B cell (primary cell): ENCODE data around the gene DAD1. TPM values are rescaled to one million over a fixed set of nuclear protein-coding genes. Genes with fewer than 3 reads are reported as not detected.
A peak's percentile ranks its signal among the peaks of the same experiment; 100 is the strongest.

Experiments used
- ATAC-seq: fragments of 200-7000 bp; cut with Tn5 transposase; one replicate; pipeline ENCODE4 v1.10.0; 2021; ENCODE audit warnings: low read depth, mild to moderate bottlenecking, moderate number of reproducible peaks, moderate library complexity
- CTCF ChIA-PET: fragments of 350-600 bp; sonication (Branson Sonifier 250); formaldehyde crosslinking; loops from one replicate; lab custom pipeline; 2021; ENCODE audit warnings: antibody characterized with exemption, inconsistent platforms; lab: Charles Lee
- POLR2A ChIA-PET: fragments of 350-600 bp; sonication (Branson Sonifier 250); formaldehyde crosslinking; loops from one replicate; lab custom pipeline; 2021; ENCODE audit warnings: antibody characterized with exemption; lab: Charles Lee
- DNase-seq: peaks from one replicate; pipeline ENCODE4 v3.0.0; 2013
- H2AFZ ChIP-seq: 2 replicates; pipeline ENCODE4 v1.6.1; 2012; ENCODE audit warnings: mild to moderate bottlenecking, low read depth, low read length; ENCODE audit not compliant: insufficient read depth, poor library complexity, severe bottlenecking
- H3K27ac ChIP-seq, 2 donors: 1 replicate in 1 of 2; 2 replicates in 1 of 2; pipeline ENCODE4 v1.5.1; 2012 to 2013; ENCODE audit warnings: low read length in 2 of 2, mild to moderate bottlenecking in 2 of 2, moderate library complexity in 1 of 2
- H3K27me3 ChIP-seq, 4 experiments: fragments of 200-600 bp in 1 of 4; sonication (generic) in 1 of 4; replicated peaks in 1 of 4; 1 replicate in 2 of 4; 2 replicates in 2 of 4; pipeline versions ENCODE4 v1.6.1 to v1.7.0; 2013 to 2016; ENCODE audit warnings: low read length in 3 of 4, mild to moderate bottlenecking in 2 of 4, mixed read lengths in 1 of 4, moderate library complexity in 1 of 4; ENCODE audit not compliant: insufficient read depth in 4 of 4, control insufficient read depth in 3 of 4; ENCODE audit errors: control extremely low read depth in 1 of 4
- H3K36me3 ChIP-seq, 2 experiments: replicated peaks in 1 of 2; 1 replicate in 1 of 2; 2 replicates in 1 of 2; pipeline versions ENCODE4 v1.6.1 to v1.7.1; 2013; ENCODE audit warnings: low read length in 1 of 2; ENCODE audit not compliant: insufficient read depth in 2 of 2, control insufficient read depth in 1 of 2; ENCODE audit errors: control extremely low read depth in 1 of 2, extremely low read depth in 1 of 2
- H3K4me1 ChIP-seq, 2 donors: fragments of 200-600 bp in 1 of 2; sonication (generic) in 1 of 2; 1 replicate in 1 of 2; 2 replicates in 1 of 2; pipeline versions ENCODE4 v1.5.1 to v1.6.1; 2013 to 2017; ENCODE audit warnings: low read length in 2 of 2; ENCODE audit not compliant: control insufficient read depth in 2 of 2, insufficient read depth in 2 of 2
- H3K4me2 ChIP-seq: replicated peaks from 2 replicates; pipeline ENCODE3; 2012; ENCODE audit warnings: mild to moderate bottlenecking, low read depth, low read length; ENCODE audit not compliant: poor library complexity, severe bottlenecking
- H3K4me3 ChIP-seq, 5 experiments: fragments of 200-600 bp in 1 of 5; sonication (generic) in 1 of 5; 1 replicate in 3 of 5; 2 replicates in 2 of 5; pipeline versions ENCODE4 v1.5.1 to v1.7.0; 2011 to 2016; ENCODE audit warnings: low read length in 4 of 5, mild to moderate bottlenecking in 4 of 5, low read depth in 2 of 5, control low read depth in 1 of 5, moderate library complexity in 1 of 5; ENCODE audit not compliant: insufficient read depth in 1 of 5; ENCODE audit errors: control extremely low read depth in 1 of 5, extremely low read depth in 1 of 5
- H3K79me2 ChIP-seq: fragments of 200-600 bp; sonication (generic); one replicate; pipeline ENCODE4 v1.6.0; 2016; ENCODE audit warnings: low read length; ENCODE audit not compliant: control insufficient read depth, insufficient read depth
- H3K9ac ChIP-seq: fragments of 200-600 bp; sonication (generic); 2 replicates; pipeline ENCODE4 v1.6.1; 2017; ENCODE audit warnings: mild to moderate bottlenecking, low read length, moderate library complexity
- H3K9me3 ChIP-seq, 3 donors: one replicate each; pipeline versions ENCODE4 v1.6.1 to v1.7.1; 2013; ENCODE audit warnings: low read length in 2 of 3; ENCODE audit not compliant: control insufficient read depth in 2 of 3, insufficient read depth in 1 of 3; ENCODE audit errors: control extremely low read depth in 1 of 3
- H4K20me1 ChIP-seq: 2 replicates; pipeline ENCODE4 v1.6.0; 2012; ENCODE audit warnings: mild to moderate bottlenecking, low read length; ENCODE audit not compliant: insufficient read depth, control insufficient read depth, poor library complexity, severe bottlenecking
- H3K27ac Mint-ChIP-seq: one replicate; pipeline ENCODE4 v1.8.0; 2021; ENCODE audit warnings: mixed read lengths
- H3K27me3 Mint-ChIP-seq: one replicate; pipeline ENCODE4 v1.8.0; 2021; ENCODE audit warnings: mixed read lengths
- H3K4me1 Mint-ChIP-seq: one replicate; pipeline ENCODE4 v1.8.0; 2021; ENCODE audit warnings: mixed read lengths
- H3K4me3 Mint-ChIP-seq: one replicate; pipeline ENCODE4 v1.8.0; 2021; ENCODE audit warnings: mixed read lengths
- H3K9me3 Mint-ChIP-seq: one replicate; pipeline ENCODE4 v1.8.0; 2022; ENCODE audit warnings: mixed read lengths; ENCODE audit not compliant: insufficient read depth
- EZH2 ChIP-seq: IDR thresholded peaks from 2 replicates; pipeline ENCODE4 v1.6.1; 2012; ENCODE audit warnings: borderline replicate concordance, low read depth, mild to moderate bottlenecking, moderate library complexity, low read length; ENCODE audit not compliant: insufficient read depth, poor library complexity, severe bottlenecking
- WGBS: methylation state at CpG from one replicate; pipeline ENCODE4 v1.1.5; 2013; ENCODE audit warnings: missing lambda C conversion rate; ENCODE audit not compliant: insufficient coverage; 5-methylcytosine and 5-hydroxymethylcytosine counted together
- intact Hi-C: fragments of 100-400 bp; cut with micrococcal nuclease; formaldehyde crosslinking; loops from one replicate; pipeline ENCODE4 v1.10.0; 2022
- polyA plus RNA-seq: library from polyadenylated mRNA; depleted of rRNA; stranded (reverse); fragments of >200 nt; gene quantifications from 2 replicates; pipeline ENCODE4 v1.2.3, GENCODE V29; 2012
- total RNA-seq, 2 donors: library from RNA; stranded (reverse); fragments of 120-200 nt in 1 of 2; gene quantifications; 1 replicate in 1 of 2; 2 replicates in 1 of 2; pipeline versions ENCODE4 v1.2.3 to v1.2.4, GENCODE V29; 2013 to 2022
- TF ChIP-seq, protein P1 (sequence below): fragments of 200-600 bp; IDR thresholded peaks from one replicate; pipeline ENCODE4 v1.8.0; 2022; ENCODE audit warnings: antibody characterized with exemption, mild to moderate bottlenecking

Gene DAD1
- total and polyA plus RNA-seq, 2 donors (not counting 1 experiment from before 2014, with no cell fraction given), result 77.4 to 114 TPM

DNA sequence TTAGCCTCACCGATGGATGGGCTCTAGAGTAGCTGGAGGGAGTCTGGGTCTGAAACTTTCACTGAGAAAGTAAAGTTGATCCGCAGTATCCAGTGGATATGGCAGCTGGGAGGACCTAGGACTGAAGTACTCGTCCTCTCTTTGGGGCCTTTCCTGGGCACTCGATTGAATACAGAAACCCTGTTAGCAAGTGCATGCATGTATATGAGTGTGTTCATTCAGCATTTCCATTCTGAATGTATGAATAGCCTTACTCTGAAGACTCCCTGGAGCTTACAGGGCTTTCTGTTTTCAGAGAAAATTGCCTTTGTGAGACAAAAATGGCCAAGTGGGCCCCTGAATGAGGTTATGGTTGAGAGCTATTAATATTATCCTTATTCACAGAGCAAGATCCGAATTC lies 62.8 kb downstream of the DAD1 start:
- TF ChIP-seq EZH2, result no peak
- TF ChIP-seq, protein P1, sequence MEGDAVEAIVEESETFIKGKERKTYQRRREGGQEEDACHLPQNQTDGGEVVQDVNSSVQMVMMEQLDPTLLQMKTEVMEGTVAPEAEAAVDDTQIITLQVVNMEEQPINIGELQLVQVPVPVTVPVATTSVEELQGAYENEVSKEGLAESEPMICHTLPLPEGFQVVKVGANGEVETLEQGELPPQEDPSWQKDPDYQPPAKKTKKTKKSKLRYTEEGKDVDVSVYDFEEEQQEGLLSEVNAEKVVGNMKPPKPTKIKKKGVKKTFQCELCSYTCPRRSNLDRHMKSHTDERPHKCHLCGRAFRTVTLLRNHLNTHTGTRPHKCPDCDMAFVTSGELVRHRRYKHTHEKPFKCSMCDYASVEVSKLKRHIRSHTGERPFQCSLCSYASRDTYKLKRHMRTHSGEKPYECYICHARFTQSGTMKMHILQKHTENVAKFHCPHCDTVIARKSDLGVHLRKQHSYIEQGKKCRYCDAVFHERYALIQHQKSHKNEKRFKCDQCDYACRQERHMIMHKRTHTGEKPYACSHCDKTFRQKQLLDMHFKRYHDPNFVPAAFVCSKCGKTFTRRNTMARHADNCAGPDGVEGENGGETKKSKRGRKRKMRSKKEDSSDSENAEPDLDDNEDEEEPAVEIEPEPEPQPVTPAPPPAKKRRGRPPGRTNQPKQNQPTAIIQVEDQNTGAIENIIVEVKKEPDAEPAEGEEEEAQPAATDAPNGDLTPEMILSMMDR, result no peak
- intact Hi-C loops, result no loop called here
- ATAC-seq, result no peak
- ChIA-PET POLR2A (interaction anchor here (0.6 kb wide), 1 partner anchor 222 kb away, joined by 3 read pairs; no protein-coding TSS in a partner anchor), CTCF (interaction anchor here (0.9 to 9.5 kb wide), 7 partner anchors 9 to 53 kb away, joined by 3 to 72 read pairs (median 4); no protein-coding TSS in a partner anchor)
- H3K9ac ChIP-seq, result no peak overlapping the region
- 73% methylated on average over 4 of the region's 5 CpGs for WGBS
- no peaks in the 10 kb centered on the region for H4K20me1 ChIP-seq
- no peak for DNase-seq
- H3K4me1 ChIP-seq, result peaks cover 27 to 65% of the 10 kb centered on the region in 2 donors
- H2AFZ ChIP-seq, result peak overlapping the region; percentile 1
- H3K27me3 Mint-ChIP-seq, result no peaks in the 10 kb centered on the region
- H3K27ac Mint-ChIP-seq, result peak overlapping the region; percentile 58
- H3K9me3 Mint-ChIP-seq, result no peaks in the 10 kb centered on the region
- peaks cover 84% of the 10 kb centered on the region for H3K4me1 Mint-ChIP-seq
- no peaks in the 10 kb centered on the region for H3K9me3 ChIP-seq
- no peaks in the 10 kb centered on the region for H3K79me2 ChIP-seq
- peak overlapping the region in 1 of 2 donors; percentile 13 for H3K27ac ChIP-seq
- H3K27me3 ChIP-seq, result no peaks in the 10 kb centered on the region
- no peaks in the 10 kb centered on the region for H3K36me3 ChIP-seq
- peak overlapping the region; percentile 58 for H3K4me3 Mint-ChIP-seq
- no peak overlapping the region for H3K4me3 ChIP-seq
- H3K4me2 ChIP-seq, result no peak overlapping the region

- H2AFZ ChIP-seq, result peak overlapping the region; percentile 23
- no peaks in the 10 kb centered on the region for H3K79me2 ChIP-seq
- Mint-ChIP-seq H3K27ac (peak overlapping the region; percentile 75), H3K27me3 (no peaks in the 10 kb centered on the region), H3K9me3 (no peaks in the 10 kb centered on the region), H3K4me3 (peak overlapping the region; percentile 2), H3K4me1 (peaks cover 86% of the 10 kb centered on the region)
- H3K4me1 ChIP-seq, result peaks cover 33 to 67% of the 10 kb centered on the region in 2 donors
- TF ChIP-seq EZH2, result no peak
- TF ChIP-seq, protein P1, result no peak
- H3K27ac ChIP-seq, result no peak overlapping the region
- intact Hi-C loops, result loop anchor here (5.0 kb wide), 2 partner anchors 33 to 42 kb away; no protein-coding TSS in a partner anchor
- H3K4me3 ChIP-seq, result no peak overlapping the region
- no peak overlapping the region for H3K9ac ChIP-seq
- H3K27me3 ChIP-seq, result no peaks in the 10 kb centered on the region
- CTCF ChIA-PET, result interaction anchor here (0.8 to 2.3 kb wide), 14 partner anchors 10 to 298 kb away, joined by 3 to 12 read pairs (median 4); no protein-coding TSS in a partner anchor
- H4K20me1 ChIP-seq, result no peaks in the 10 kb centered on the region
- no peak for ATAC-seq
- DNase-seq, result no peak
- POLR2A ChIA-PET, result interaction anchor here (1.1 kb wide), 2 partner anchors 32 kb away, joined by 3 to 4 read pairs; no protein-coding TSS in a partner anchor
- no peaks in the 10 kb centered on the region for H3K9me3 ChIP-seq
- no peaks in the 10 kb centered on the region for H3K36me3 ChIP-seq
- H3K4me2 ChIP-seq, result no peak overlapping the region
Observed at GRCh38 chr14:22524784-22525161, 64.3 kb downstream of the DAD1 start.
